Panc1 (cell line): ENCODE measurements around the gene FKBP4.

Experiments
- CTCF ChIP-seq: fragments of 450-650 bp; IDR thresholded peaks from 2 replicates; pipeline ENCODE4 v1.5.1; 2017; ENCODE audit warnings: mild to moderate bottlenecking
- POLR2AphosphoS5 ChIP-seq: IDR thresholded peaks from 2 replicates; pipeline ENCODE4 v1.6.1; 2012; ENCODE audit warnings: mild to moderate bottlenecking, low read depth, low read length, moderate library complexity

DNA sequence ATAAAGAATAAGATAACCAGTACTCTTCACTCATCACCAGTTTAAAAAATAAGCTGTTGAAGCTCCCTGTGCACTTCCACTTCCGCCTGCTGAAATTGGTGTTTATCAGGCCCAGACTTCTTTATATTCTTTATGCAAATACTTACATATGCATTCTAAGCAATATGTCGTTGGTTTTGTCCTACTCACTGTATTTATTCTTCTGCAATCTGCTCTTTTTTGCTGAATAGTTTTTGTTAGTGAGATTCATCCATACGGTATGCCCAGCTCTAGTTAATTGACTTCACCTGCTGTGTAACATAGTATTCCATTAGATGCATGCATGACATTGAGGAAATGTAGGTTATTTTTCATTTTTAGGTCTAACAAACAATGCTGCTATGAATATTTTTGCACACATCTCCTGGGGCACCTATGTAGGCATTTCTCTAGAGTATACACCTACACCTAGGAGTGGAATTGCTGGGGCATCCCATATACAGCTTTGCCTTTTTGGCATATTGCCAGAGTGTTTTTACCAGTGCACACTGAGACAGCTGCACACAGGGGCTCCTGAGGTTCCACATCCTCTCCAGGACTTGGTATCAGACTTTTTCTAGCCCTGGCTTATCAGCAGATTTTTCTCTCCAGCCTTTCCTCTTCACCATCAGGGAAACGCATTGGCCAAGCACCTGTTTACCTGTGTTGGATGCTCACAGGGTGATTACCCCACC lies 41.1 kb downstream of the FKBP4 start:
- TF ChIP-seq CTCF (no peak), POLR2AphosphoS5 (no peak)
